Measurements from ENCODE around the gene FUT6. TPM values are rescaled to one million over a fixed set of nuclear protein-coding genes. Genes with fewer than 3 reads are reported as not detected.
"Not testable (repeated sequence)": the region's sequence is repeated elsewhere in the genome, so short reads cannot be mapped to it uniquely, and the experiment has no call there.

The FUT6 gene
- total RNA-seq, 2 donors from 2014 or later = 0.62 TPM; not detected in 1

DNA sequence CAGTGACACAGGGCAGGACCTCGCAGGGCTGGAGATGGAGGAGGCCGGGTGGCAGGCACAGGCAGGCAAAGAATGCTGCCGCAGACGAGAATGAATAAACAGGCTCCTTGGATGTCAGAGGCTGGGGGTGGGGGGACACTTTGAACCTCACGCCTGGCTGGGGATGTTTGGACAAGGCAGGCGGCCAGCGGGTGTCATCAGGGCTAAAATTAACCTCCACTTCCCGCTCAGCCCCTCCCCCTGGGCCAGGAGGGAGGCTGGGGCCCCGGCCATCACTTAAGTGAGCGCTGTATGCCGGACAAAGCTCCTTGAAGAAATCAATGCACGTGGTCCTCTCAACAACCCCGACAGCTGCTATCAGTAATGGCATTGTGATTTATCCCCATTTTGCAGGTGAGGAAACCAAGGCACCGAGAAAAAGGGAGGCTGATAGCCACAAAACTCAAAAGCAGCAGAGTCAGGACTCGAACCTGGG, 41.1 kb upstream of the FUT6 start:
- intact Hi-C loops (cut with DNase I) = no loop called here
- no peak overlapping the region for H3K4me3 ChIP-seq
- no peaks in the 10 kb centered on the region for H3K36me3 ChIP-seq
- TF ChIP-seq POLR2AphosphoS5 (IDR thresholded peaks at IDR 0.05) (peak; percentile 62), CTCF (IDR thresholded peaks at IDR 0.05) (no peak)
- no peaks in the 10 kb centered on the region for H3K9me3 ChIP-seq
- H3K27me3 ChIP-seq (replicated peaks; ENCODE audit: insufficient read depth) = no peaks in the 10 kb centered on the region
- WGBS = 13% methylated on average over 15 of the region's 15 CpGs
- H3K4me1 ChIP-seq (replicated peaks) = no peaks in the 10 kb centered on the region
- H3K27ac ChIP-seq = peak overlapping the region in 1 of 2 donors; percentile 45
- DNase-seq (ENCODE audit: low spot score) = peak; percentile 57

DNA sequence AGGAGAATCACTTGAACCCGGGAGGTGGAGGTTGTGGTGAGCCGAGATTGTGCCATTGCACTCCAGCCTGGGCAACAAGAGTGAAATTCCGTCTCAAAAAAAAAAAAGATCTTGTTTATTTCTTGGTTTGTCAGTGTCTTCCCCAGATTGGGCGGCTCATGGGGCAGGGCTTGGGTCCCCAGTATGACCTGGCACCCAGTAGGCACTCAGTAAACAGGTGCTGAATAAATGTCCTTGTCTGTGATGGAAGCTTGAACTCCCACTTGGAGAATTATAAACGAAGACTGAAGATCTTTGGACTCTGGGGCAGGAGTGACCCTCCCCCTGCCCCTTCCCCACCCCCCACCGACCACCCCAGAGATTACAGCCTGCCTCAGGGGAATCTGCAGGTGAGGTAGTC, 40.7 kb upstream of the FUT6 start:
- Histone ChIP-seq H3K36me3 (no peaks in the 10 kb centered on the region), H3K9me3 (no peaks in the 10 kb centered on the region), H3K4me3 (no peak overlapping the region), H3K27me3 (replicated peaks; ENCODE audit: insufficient read depth) (no peaks in the 10 kb centered on the region), H3K4me1 (replicated peaks) (no peaks in the 10 kb centered on the region), H3K27ac (peak overlapping the region in 1 of 2 donors; percentile 45)
- DNase-seq (ENCODE audit: low spot score) = no peak
- TF ChIP-seq POLR2AphosphoS5 (IDR thresholded peaks at IDR 0.05) (no peak), CTCF (IDR thresholded peaks at IDR 0.05) (no peak), POLR2A (IDR thresholded peaks at IDR 0.05) (no peak)
- WGBS = 34% methylated on average over 6 of the region's 6 CpGs
- intact Hi-C loops (cut with DNase I) = no loop called here

DNA sequence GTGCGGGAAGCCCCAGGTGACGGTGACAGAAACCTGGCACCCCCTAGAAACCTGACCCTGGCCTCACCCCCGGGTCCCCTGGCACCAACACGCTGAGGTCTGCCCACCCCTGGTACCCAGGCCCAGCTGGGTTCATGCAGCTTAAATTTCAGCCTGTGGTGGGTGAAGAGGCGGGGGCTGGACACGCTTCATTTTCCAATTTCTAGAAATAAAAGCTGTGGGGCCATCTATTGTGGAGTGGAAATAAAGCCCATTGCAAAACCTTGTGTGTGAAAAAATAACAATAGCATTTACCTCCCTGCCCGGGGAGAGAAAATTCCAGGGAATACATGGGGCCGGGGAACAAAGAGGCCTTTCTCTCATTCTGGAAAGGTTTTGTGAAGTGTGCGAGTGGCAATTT, 38.4 kb upstream of the FUT6 start:
- Histone ChIP-seq H3K4me1 (replicated peaks) (no peaks in the 10 kb centered on the region), H3K27me3 (replicated peaks; ENCODE audit: insufficient read depth) (no peaks in the 10 kb centered on the region), H3K36me3 (no peaks in the 10 kb centered on the region), H3K9me3 (no peaks in the 10 kb centered on the region), H3K4me3 (no peak overlapping the region), H3K27ac (no peak overlapping the region)
- TF ChIP-seq POLR2AphosphoS5 (IDR thresholded peaks at IDR 0.05) (no peak), POLR2A (IDR thresholded peaks at IDR 0.05) (no peak), CTCF (IDR thresholded peaks at IDR 0.05) (no peak)
- intact Hi-C loops (cut with DNase I) = no loop called here
- no peak for DNase-seq (ENCODE audit: low spot score)
- 64% methylated on average over 8 of the region's 9 CpGs for WGBS

- Histone ChIP-seq H3K27ac (no peak overlapping the region), H3K27me3 (replicated peaks; ENCODE audit: insufficient read depth) (no peaks in the 10 kb centered on the region), H3K9me3 (no peaks in the 10 kb centered on the region), H3K4me1 (replicated peaks) (no peaks in the 10 kb centered on the region), H3K4me3 (no peak overlapping the region), H3K36me3 (no peaks in the 10 kb centered on the region)
- WGBS = 76% methylated on average over 8 of the region's 8 CpGs
- DNase-seq (ENCODE audit: low spot score) = no peak
- TF ChIP-seq CTCF (IDR thresholded peaks at IDR 0.05) (no peak), POLR2A (IDR thresholded peaks at IDR 0.05) (no peak), POLR2AphosphoS5 (IDR thresholded peaks at IDR 0.05) (no peak)
- intact Hi-C loops (cut with DNase I) = no loop called here
Observed at GRCh38 chr19:5877427-5877826, 37.9 kb upstream of the FUT6 start.

DNA sequence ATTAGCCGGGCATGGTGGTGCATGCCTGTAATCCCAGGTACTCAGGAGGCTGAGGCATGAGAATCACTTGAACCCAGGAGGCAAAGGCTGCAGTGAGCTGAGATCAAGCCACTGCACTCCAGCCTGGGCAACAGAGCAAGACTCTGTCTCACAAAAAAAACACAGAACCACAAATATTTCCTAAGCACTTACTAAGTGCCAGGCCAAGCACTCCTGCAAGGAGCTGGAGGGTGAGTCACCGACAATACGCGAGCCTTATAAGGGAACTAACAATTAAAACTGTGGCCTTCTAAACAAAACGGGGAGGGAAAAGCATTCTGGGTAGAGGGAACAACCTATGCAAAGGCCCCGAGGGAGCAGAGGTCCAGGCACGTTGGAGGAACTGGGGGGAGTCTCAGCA, 35.0 kb upstream of the FUT6 start:
- H3K36me3 ChIP-seq; H3K27me3 ChIP-seq (replicated peaks; ENCODE audit: insufficient read depth); DNase-seq (ENCODE audit: low spot score); H3K9me3 ChIP-seq; intact Hi-C loops (cut with DNase I); H3K4me1 ChIP-seq (replicated peaks); H3K4me3 ChIP-seq; H3K27ac ChIP-seq: not testable (repeated sequence)
- 84% methylated on average over 7 of the region's 7 CpGs for WGBS
